GM19455 (cell line): ENCODE data around the gene RIOX2.

ENCODE experiments used
- ATAC-seq: cut with Tn5 transposase; IDR thresholded peaks from one replicate; pipeline ENCODE4 v1.9.1; 2021; ENCODE audit not compliant: unreplicated experiment

The RIOX2 gene

GRCh38 chr3:97954228-97954827 is 17.9 kb downstream of the RIOX2 start:
- ATAC-seq: peak; percentile 61

GRCh38 chr3:97952872-97953271 is 19.4 kb downstream of the RIOX2 start:
- ATAC-seq: no peak

- no peak for ATAC-seq
Measured at GRCh38 chr3:97952280-97952679, 20.0 kb downstream of the RIOX2 start.

GRCh38 chr3:97950360-97950759 is 21.9 kb downstream of the RIOX2 start:
- ATAC-seq: no peak

- no peak for ATAC-seq
Measured at GRCh38 chr3:97949743-97950142, 22.5 kb downstream of the RIOX2 start.

- no peak for ATAC-seq
Measured at GRCh38 chr3:97949110-97949485, 23.1 kb downstream of the RIOX2 start.

- no peak for ATAC-seq
Measured at GRCh38 chr3:97948351-97949109, 23.7 kb downstream of the RIOX2 start.

- ATAC-seq: no peak
Measured at GRCh38 chr3:97942801-97943546, 29.3 kb downstream of the RIOX2 start.

GRCh38 chr3:97940034-97940433 is 32.2 kb downstream of the RIOX2 start:
- no peak for ATAC-seq

- ATAC-seq: no peak
Measured at GRCh38 chr3:97939401-97939800, 32.8 kb downstream of the RIOX2 start.

- no peak for ATAC-seq
Measured at GRCh38 chr3:97938444-97938843, 33.8 kb downstream of the RIOX2 start.

- ATAC-seq: no peak
Measured at GRCh38 chr3:97937205-97937604, 35.0 kb downstream of the RIOX2 start.

GRCh38 chr3:97935842-97936241 is 36.4 kb downstream of the RIOX2 start:
- ATAC-seq: no peak

GRCh38 chr3:97934980-97935695 is 37.1 kb downstream of the RIOX2 start:
- ATAC-seq: no peak

GRCh38 chr3:97932387-97932801 is 39.8 kb downstream of the RIOX2 start:
- no peak for ATAC-seq

GRCh38 chr3:97931218-97931617 is 41.0 kb downstream of the RIOX2 start:
- ATAC-seq: no peak

- no peak for ATAC-seq
Measured at GRCh38 chr3:97930018-97930417, 42.2 kb downstream of the RIOX2 start.

GRCh38 chr3:97928986-97929385 is 43.2 kb downstream of the RIOX2 start:
- ATAC-seq: no peak

GRCh38 chr3:97927704-97928103 is 44.5 kb downstream of the RIOX2 start:
- ATAC-seq: no peak

GRCh38 chr3:97917813-97918536 is 54.3 kb downstream of the RIOX2 start:
- ATAC-seq: no peak

- ATAC-seq: no peak
Measured at GRCh38 chr3:97916576-97916975, 55.7 kb downstream of the RIOX2 start.
